HepG2 (cell line): Measurements from ENCODE around the gene THRB. TPM values are rescaled to one million over a fixed set of nuclear protein-coding genes. Genes with fewer than 3 reads are reported as not detected.

Experiments used
- ATAC-seq: fragments of 200-7000 bp; cut with Tn5 transposase; 3 replicates; pipeline ENCODE4 v1.9.1; 2020; ENCODE audit warnings: mild to moderate bottlenecking, moderate library complexity
- BruUV-seq: library from RNA; stranded (reverse); fragments of 400-500 nt; replicated peaks from 2 replicates; lab custom pipeline; 2021; lab: Mats Ljungman, UMichigan
- CTCF ChIA-PET: fragments of 300-600 bp; formaldehyde crosslinking; extraction: SDS; loops from one replicate; lab custom pipeline; 2021; ENCODE audit warnings: low total read pairs, inconsistent platforms, low intra/inter-chr PET ratio; lab: Yijun Ruan, JAX
- POLR2A ChIA-PET: fragments of 350-600 bp; sonication (Branson Sonifier 250); formaldehyde crosslinking; loops from one replicate; lab custom pipeline; 2020; ENCODE audit warnings: antibody characterized with exemption, inconsistent platforms; lab: Yijun Ruan, JAX
- DNase-seq: peaks from one replicate; pipeline ENCODE4 v3.0.0-alpha.2; 2015; ENCODE audit warnings: low spot score
- FAIRE-seq: peaks from 3 replicates; lab custom pipeline; 2011; peaks lifted over from hg19 to GRCh38; lab: Jason Lieb, UNC
- H2AFZ ChIP-seq: one replicate; pipeline ENCODE4 v1.6.1; 2011; ENCODE audit warnings: low read length, inconsistent platforms
- H3K27ac ChIP-seq: fragments of 300-600 bp; 3 replicates; pipeline ENCODE4 v1.8.0; 2011; ENCODE audit warnings: mixed run types, mild to moderate bottlenecking, mixed read lengths, low read length, inconsistent platforms; ENCODE audit not compliant: insufficient read depth; ENCODE audit errors: extremely low read length
- H3K27me3 ChIP-seq, 2 experiments: fragments of 200-600 bp in 1 of 2; 2 replicates in 1 of 2; 3 replicates in 1 of 2; pipeline versions ENCODE4 v1.6.0 to v1.8.0; 2011; ENCODE audit warnings: low read length in 2 of 2, mild to moderate bottlenecking in 2 of 2, moderate library complexity in 2 of 2, inconsistent platforms in 1 of 2; ENCODE audit not compliant: insufficient read depth in 2 of 2, control insufficient read depth in 1 of 2
- H3K36me3 ChIP-seq, 2 experiments: fragments of 200-600 bp in 1 of 2; replicated peaks in 1 of 2; 2 replicates in 1 of 2; 3 replicates in 1 of 2; pipeline versions ENCODE4 v1.5.1 to v1.8.0; 2011; ENCODE audit warnings: low read length in 2 of 2, inconsistent platforms in 1 of 2; ENCODE audit not compliant: insufficient read depth in 2 of 2, control insufficient read depth in 1 of 2
- H3K4me1 ChIP-seq: 2 replicates; pipeline ENCODE4 v1.5.1; 2012; ENCODE audit warnings: low read length, inconsistent platforms; ENCODE audit not compliant: insufficient read depth
- H3K4me2 ChIP-seq: 2 replicates; pipeline ENCODE4 v1.6.0; 2011; ENCODE audit warnings: low read depth, low read length, inconsistent platforms
- H3K4me3 ChIP-seq, 3 experiments: fragments of 200-600 bp in 1 of 3; sonication (generic), shearing (Covaris generic) in 1 of 3; replicated peaks in 1 of 3; 2 replicates each; pipeline ENCODE4 v1.5.1; 2011 to 2016; ENCODE audit warnings: low read length in 3 of 3, inconsistent platforms in 2 of 3, low read depth in 2 of 3, mild to moderate bottlenecking in 2 of 3, control low read depth in 1 of 3, mixed read lengths in 1 of 3; ENCODE audit not compliant: insufficient read depth in 1 of 3
- H3K79me2 ChIP-seq: one replicate; pipeline ENCODE4 v1.6.1; 2011; ENCODE audit warnings: low read length, inconsistent platforms; ENCODE audit not compliant: insufficient read depth
- H3K9ac ChIP-seq: 2 replicates; pipeline ENCODE4 v1.6.0; 2011; ENCODE audit warnings: mild to moderate bottlenecking, low read depth, low read length, inconsistent platforms; ENCODE audit not compliant: insufficient read depth
- H3K9me3 ChIP-seq: 2 replicates; pipeline ENCODE4 v1.5.1; 2012; ENCODE audit warnings: mild to moderate bottlenecking, low read length
- H4K20me1 ChIP-seq: 2 replicates; pipeline ENCODE4 v1.6.0; 2011; ENCODE audit warnings: inconsistent platforms, mild to moderate bottlenecking, low read length, moderate library complexity; ENCODE audit not compliant: insufficient read depth
- FOXO1 ChIP-seq: sonication (generic); formaldehyde crosslinking; IDR thresholded peaks from 2 replicates; pipeline ENCODE4 v1.4.0; 2020; ENCODE audit warnings: missing genetic modification reagents
- HOXA5 ChIP-seq: sonication (generic); formaldehyde crosslinking; IDR thresholded peaks from 2 replicates; pipeline ENCODE4 v1.4.0; 2020; ENCODE audit warnings: missing genetic modification reagents
- MTF1 ChIP-seq: sonication (generic); formaldehyde crosslinking; IDR thresholded peaks from 2 replicates; pipeline ENCODE4 v1.5.0; 2020; ENCODE audit warnings: missing genetic modification reagents
- NR1H2 ChIP-seq: sonication (generic); formaldehyde crosslinking; IDR thresholded peaks from 2 replicates; pipeline ENCODE4 v1.8.1; 2022; ENCODE audit warnings: low read depth, missing genetic modification reagents, borderline replicate concordance
- RARA ChIP-seq: IDR thresholded peaks from 2 replicates; pipeline ENCODE4 v1.6.1; 2016; ENCODE audit warnings: missing genetic modification reagents, missing compliant biosample characterization
- SNAPC2 ChIP-seq: sonication (generic); formaldehyde crosslinking; IDR thresholded peaks from 2 replicates; pipeline ENCODE4 v1.8.1; 2022; ENCODE audit warnings: mild to moderate bottlenecking, missing genetic modification reagents
- STAG1 ChIP-seq: sonication (generic); formaldehyde crosslinking; IDR thresholded peaks from 2 replicates; pipeline ENCODE4 v1.4.0; 2020; ENCODE audit warnings: missing genetic modification reagents
- ZFX ChIP-seq: sonication (generic); formaldehyde crosslinking; IDR thresholded peaks from 2 replicates; pipeline ENCODE4 v1.4.0; 2020; ENCODE audit warnings: mild to moderate bottlenecking, low read depth, missing genetic modification reagents, moderate library complexity
- ZNF20 ChIP-seq: sonication (generic); formaldehyde crosslinking; IDR thresholded peaks from 2 replicates; pipeline ENCODE4 v1.4.0; 2020; ENCODE audit warnings: mild to moderate bottlenecking, moderate library complexity, missing genetic modification reagents
- ZNF496 ChIP-seq: sonication (generic); formaldehyde crosslinking; IDR thresholded peaks from 2 replicates; pipeline ENCODE4 v1.8.1; 2023; ENCODE audit warnings: mild to moderate bottlenecking, moderate library complexity, missing genetic modification reagents; ENCODE audit not compliant: insufficient replicate concordance
- ZNF781 ChIP-seq: sonication (generic); formaldehyde crosslinking; IDR thresholded peaks from 2 replicates; pipeline ENCODE4 v1.5.1; 2020; ENCODE audit warnings: borderline replicate concordance, mild to moderate bottlenecking, missing genetic modification reagents; ENCODE audit errors: not compliant biosample characterization
- WGBS: methylation state at CpG from one replicate; pipeline ENCODE4 v1.1.6; 2017; ENCODE audit warnings: low lambda C conversion rate; 5-methylcytosine and 5-hydroxymethylcytosine counted together
- in situ Hi-C: cut with HindIII; loops from 2 replicates; pipeline ENCODE4 v1.10.0; 2017; ENCODE audit warnings: low pct_unique_long_range_greater_than_20kb; ENCODE audit not compliant: extremely low pct_ligation_motif_present
- intact Hi-C: fragments of 100-400 bp; cut with micrococcal nuclease; formaldehyde crosslinking; loops from one replicate; pipeline ENCODE4 v1.10.0; 2022; ENCODE audit not compliant: unreplicated experiment
- polyA plus RNA-seq, 8 experiments: library from polyadenylated mRNA; depleted of rRNA in 3 of 8; stranded (reverse) in 7 of 8; unstranded in 1 of 8; fragments of >200 nt; fragmentation: Illumina TruSeq in 4 of 8; extraction: Trizol in 4 of 8; gene quantifications; 2 replicates each; pipeline versions ENCODE4 v1.2.1 to v1.2.3, GENCODE V29; 2011 to 2016; ENCODE audit warnings: low read depth in 4 of 8, missing spikeins in 1 of 8, mixed read lengths in 1 of 8; ENCODE audit not compliant: insufficient read depth in 1 of 8
- total RNA-seq, 5 experiments: library from RNA; depleted of rRNA; stranded (reverse); fragments of >200 nt; fragmentation: Illumina TruSeq; extraction: Trizol; gene quantifications; 2 replicates each; pipeline ENCODE4 v1.2.3, GENCODE V29; 2016; ENCODE audit warnings: low read depth in 1 of 5
- TF ChIP-seq, protein P1 (sequence below): sonication (generic); formaldehyde crosslinking; IDR thresholded peaks from 2 replicates; pipeline ENCODE4 v1.8.1; 2022; ENCODE audit warnings: low read depth, mild to moderate bottlenecking, missing genetic modification reagents
- TF ChIP-seq, protein P2 (sequence below): sonication (generic); formaldehyde crosslinking; IDR thresholded peaks from 2 replicates; pipeline ENCODE4 v1.4.0; 2020; ENCODE audit warnings: missing genetic modification reagents

THRB gene
- total and polyA plus RNA-seq, 2 of the 13 experiments (the other 11 are each of a cell fraction or from before 2014, with no cell fraction given), result 4.7 to 22.7 TPM

DNA sequence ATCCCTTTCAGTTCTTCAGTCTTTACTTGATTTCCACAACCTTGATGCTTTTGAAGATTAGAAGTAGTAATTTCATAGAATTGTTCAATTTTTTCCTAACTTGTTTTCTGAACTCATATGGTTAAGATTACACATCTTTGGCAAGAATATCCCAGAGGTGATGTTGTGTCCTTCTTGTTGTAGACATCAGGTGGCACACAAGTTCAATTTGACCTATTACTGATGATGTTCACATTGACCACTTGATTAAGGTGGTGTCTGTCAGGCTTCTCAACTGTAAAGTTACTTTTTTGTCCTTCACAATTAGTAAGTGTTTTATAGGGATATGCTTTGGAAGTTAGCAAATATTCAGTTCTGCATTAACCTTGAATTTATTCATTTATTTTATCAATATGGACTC, 34.6 kb upstream of the THRB start:
- no peak for DNase-seq
- H3K4me2 ChIP-seq, result no peak overlapping the region
- ChIA-PET POLR2A (no interaction called here), CTCF (no interaction called here)
- H3K9ac ChIP-seq, result no peak overlapping the region
- no peak for ATAC-seq
- no peak for FAIRE-seq
- BruUV-seq, result no TSS peak
- H3K36me3 ChIP-seq, result no peaks in the 10 kb centered on the region
- H3K4me3 ChIP-seq, result no peak overlapping the region
- no peak overlapping the region for H3K27ac ChIP-seq
- no peak overlapping the region for H2AFZ ChIP-seq
- TF ChIP-seq STAG1, result peak; percentile 29; the same call in 1 of the 2 replicates
- TF ChIP-seq ZNF20 (CRISPR knock-in tag), result no peak
- H3K79me2 ChIP-seq, result no peaks in the 10 kb centered on the region
- intact Hi-C loops (loop anchor here (10.0 kb wide), 1 partner anchor 116 kb away; no protein-coding TSS in a partner anchor), in situ Hi-C loops (no loop called here)
- H3K9me3 ChIP-seq, result no peaks in the 10 kb centered on the region
- H3K4me1 ChIP-seq, result peaks cover 19% of the 10 kb centered on the region
- no peaks in the 10 kb centered on the region for H4K20me1 ChIP-seq
- H3K27me3 ChIP-seq, result no peaks in the 10 kb centered on the region; a peak in 1 of 5 replicates

DNA sequence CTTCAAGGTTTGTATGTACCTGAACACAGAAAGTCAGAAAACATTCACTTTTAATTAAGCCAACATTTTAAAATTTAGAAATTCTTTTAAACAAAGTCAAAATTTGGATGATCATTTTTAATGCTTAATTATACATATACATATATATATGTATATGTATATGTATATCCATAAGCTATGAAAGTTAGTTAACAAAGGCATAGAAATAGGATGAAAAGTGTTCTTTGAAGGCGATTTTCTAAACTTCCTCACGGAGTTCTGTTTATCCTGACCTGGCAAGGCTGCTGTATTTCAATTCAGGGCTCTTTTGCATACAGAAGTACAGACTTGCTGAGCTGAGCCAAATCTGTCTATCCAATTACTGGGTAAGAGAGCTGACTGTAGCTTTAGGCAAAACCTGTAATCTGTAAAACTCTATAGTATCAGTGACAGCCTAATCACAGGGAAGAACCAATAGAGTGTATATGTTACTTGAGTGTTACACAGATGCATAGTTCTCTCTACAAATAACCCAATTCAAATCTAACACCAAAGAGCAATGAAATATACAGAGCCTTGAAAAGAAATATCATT, 32.1 kb upstream of the THRB start:
- Histone ChIP-seq H3K4me2 (no peak overlapping the region), H3K36me3 (no peaks in the 10 kb centered on the region), H3K9me3 (no peaks in the 10 kb centered on the region), H3K79me2 (no peaks in the 10 kb centered on the region), H4K20me1 (no peaks in the 10 kb centered on the region), H3K4me3 (no peak overlapping the region), H2AFZ (no peak overlapping the region), H3K9ac (no peak overlapping the region), H3K27me3 (no peaks in the 10 kb centered on the region; a peak in 1 of 5 replicates), H3K27ac (no peak overlapping the region), H3K4me1 (peaks cover 39% of the 10 kb centered on the region)
- 56% methylated on average over 2 of the region's 2 CpGs for WGBS
- in situ Hi-C loops, result no loop called here
- POLR2A ChIA-PET, result interaction anchor here (1.4 kb wide), 1 partner anchor 164 kb away, joined by 3 read pairs; no protein-coding TSS in a partner anchor
- no TSS peak for BruUV-seq
- ATAC-seq (no peak), DNase-seq (no peak), FAIRE-seq (no peak)
- CTCF ChIA-PET, result no interaction called here
- intact Hi-C loops, result loop anchor here (10.0 kb wide), 1 partner anchor 118 kb away; no protein-coding TSS in a partner anchor
- no peak for TF ChIP-seq RARA
- no peak for TF ChIP-seq SNAPC2 (CRISPR knock-in tag)
- TF ChIP-seq ZFX, result no peak
- no peak for TF ChIP-seq ZNF781 (CRISPR knock-in tag)
- no peak for TF ChIP-seq FOXO1 (CRISPR knock-in tag)
- no peak for TF ChIP-seq ZNF496
- TF ChIP-seq, protein P1, sequence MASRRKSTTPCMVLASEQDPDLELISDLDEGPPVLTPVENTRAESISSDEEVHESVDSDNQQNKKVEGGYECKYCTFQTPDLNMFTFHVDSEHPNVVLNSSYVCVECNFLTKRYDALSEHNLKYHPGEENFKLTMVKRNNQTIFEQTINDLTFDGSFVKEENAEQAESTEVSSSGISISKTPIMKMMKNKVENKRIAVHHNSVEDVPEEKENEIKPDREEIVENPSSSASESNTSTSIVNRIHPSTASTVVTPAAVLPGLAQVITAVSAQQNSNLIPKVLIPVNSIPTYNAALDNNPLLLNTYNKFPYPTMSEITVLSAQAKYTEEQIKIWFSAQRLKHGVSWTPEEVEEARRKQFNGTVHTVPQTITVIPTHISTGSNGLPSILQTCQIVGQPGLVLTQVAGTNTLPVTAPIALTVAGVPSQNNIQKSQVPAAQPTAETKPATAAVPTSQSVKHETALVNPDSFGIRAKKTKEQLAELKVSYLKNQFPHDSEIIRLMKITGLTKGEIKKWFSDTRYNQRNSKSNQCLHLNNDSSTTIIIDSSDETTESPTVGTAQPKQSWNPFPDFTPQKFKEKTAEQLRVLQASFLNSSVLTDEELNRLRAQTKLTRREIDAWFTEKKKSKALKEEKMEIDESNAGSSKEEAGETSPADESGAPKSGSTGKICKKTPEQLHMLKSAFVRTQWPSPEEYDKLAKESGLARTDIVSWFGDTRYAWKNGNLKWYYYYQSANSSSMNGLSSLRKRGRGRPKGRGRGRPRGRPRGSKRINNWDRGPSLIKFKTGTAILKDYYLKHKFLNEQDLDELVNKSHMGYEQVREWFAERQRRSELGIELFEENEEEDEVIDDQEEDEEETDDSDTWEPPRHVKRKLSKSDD, result no peak
- TF ChIP-seq, protein P2, sequence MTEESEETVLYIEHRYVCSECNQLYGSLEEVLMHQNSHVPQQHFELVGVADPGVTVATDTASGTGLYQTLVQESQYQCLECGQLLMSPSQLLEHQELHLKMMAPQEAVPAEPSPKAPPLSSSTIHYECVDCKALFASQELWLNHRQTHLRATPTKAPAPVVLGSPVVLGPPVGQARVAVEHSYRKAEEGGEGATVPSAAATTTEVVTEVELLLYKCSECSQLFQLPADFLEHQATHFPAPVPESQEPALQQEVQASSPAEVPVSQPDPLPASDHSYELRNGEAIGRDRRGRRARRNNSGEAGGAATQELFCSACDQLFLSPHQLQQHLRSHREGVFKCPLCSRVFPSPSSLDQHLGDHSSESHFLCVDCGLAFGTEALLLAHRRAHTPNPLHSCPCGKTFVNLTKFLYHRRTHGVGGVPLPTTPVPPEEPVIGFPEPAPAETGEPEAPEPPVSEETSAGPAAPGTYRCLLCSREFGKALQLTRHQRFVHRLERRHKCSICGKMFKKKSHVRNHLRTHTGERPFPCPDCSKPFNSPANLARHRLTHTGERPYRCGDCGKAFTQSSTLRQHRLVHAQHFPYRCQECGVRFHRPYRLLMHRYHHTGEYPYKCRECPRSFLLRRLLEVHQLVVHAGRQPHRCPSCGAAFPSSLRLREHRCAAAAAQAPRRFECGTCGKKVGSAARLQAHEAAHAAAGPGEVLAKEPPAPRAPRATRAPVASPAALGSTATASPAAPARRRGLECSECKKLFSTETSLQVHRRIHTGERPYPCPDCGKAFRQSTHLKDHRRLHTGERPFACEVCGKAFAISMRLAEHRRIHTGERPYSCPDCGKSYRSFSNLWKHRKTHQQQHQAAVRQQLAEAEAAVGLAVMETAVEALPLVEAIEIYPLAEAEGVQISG (CRISPR knock-in tag), result no peak
- TF ChIP-seq NR1H2, result no peak
- no peak for TF ChIP-seq HOXA5 (CRISPR knock-in tag)
- TF ChIP-seq MTF1 (CRISPR knock-in tag), result no peak
